Measurements from ENCODE around the gene FKBP15.

DNA sequence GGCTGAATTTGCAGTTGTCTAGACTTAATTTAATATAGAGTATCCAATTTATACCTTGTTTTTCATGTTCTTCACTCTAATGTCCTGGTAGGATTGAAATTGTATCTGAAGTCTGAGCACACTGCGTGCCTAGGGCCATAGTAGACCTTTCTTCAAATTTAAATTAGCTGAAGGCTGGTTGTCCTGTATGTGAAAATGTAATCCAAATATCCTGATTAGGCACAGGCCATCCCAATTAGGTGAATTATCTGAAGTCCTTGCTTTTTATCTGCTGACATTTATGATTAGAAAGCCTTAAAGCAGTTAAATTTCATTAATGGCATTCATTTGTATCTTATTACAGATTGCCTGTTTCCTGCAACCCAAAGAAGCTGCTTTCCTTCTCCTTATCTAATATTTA, 33.9 kb upstream of the FKBP15 start:
- TF ChIP-seq, protein P1, sequence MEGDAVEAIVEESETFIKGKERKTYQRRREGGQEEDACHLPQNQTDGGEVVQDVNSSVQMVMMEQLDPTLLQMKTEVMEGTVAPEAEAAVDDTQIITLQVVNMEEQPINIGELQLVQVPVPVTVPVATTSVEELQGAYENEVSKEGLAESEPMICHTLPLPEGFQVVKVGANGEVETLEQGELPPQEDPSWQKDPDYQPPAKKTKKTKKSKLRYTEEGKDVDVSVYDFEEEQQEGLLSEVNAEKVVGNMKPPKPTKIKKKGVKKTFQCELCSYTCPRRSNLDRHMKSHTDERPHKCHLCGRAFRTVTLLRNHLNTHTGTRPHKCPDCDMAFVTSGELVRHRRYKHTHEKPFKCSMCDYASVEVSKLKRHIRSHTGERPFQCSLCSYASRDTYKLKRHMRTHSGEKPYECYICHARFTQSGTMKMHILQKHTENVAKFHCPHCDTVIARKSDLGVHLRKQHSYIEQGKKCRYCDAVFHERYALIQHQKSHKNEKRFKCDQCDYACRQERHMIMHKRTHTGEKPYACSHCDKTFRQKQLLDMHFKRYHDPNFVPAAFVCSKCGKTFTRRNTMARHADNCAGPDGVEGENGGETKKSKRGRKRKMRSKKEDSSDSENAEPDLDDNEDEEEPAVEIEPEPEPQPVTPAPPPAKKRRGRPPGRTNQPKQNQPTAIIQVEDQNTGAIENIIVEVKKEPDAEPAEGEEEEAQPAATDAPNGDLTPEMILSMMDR (IDR thresholded peaks at IDR 0.05; ENCODE audit: borderline replicate concordance, extremely low read depth, low read length, poor library complexity, severe bottlenecking) = no peak
- TF ChIP-seq EZH2 (IDR thresholded peaks at IDR 0.05; ENCODE audit: borderline replicate concordance, low read depth, low read length, severe bottlenecking) = no peak

Data from DND-41 (cell line).